Skeletal muscle tissue (tissue), 4 donors: ENCODE measurements around the gene RNF141. TPM values are rescaled to one million over a fixed set of nuclear protein-coding genes. Genes with fewer than 3 reads are reported as not detected.

Experiments used
- H3K27ac ChIP-seq: one replicate; pipeline ENCODE4 v1.7.0; 2013; ENCODE audit warnings: mild to moderate bottlenecking, low read depth, low read length, inconsistent platforms
- H3K27me3 ChIP-seq, 3 donors: one replicate each; pipeline ENCODE4 v1.7.0; 2013; ENCODE audit warnings: low read length in 3 of 3; ENCODE audit not compliant: control insufficient read depth in 3 of 3, insufficient read depth in 3 of 3
- H3K36me3 ChIP-seq, 3 donors: one replicate each; pipeline ENCODE4 v1.7.0; 2013; ENCODE audit warnings: low read length in 3 of 3; ENCODE audit not compliant: control insufficient read depth in 3 of 3, insufficient read depth in 3 of 3
- H3K4me1 ChIP-seq, 3 donors: one replicate each; pipeline ENCODE4 v1.7.0; 2013; ENCODE audit warnings: low read length in 3 of 3, mild to moderate bottlenecking in 3 of 3; ENCODE audit not compliant: control insufficient read depth in 3 of 3, insufficient read depth in 3 of 3
- H3K4me3 ChIP-seq, 3 donors: one replicate each; pipeline ENCODE4 v1.7.0; 2013; ENCODE audit warnings: low read length in 3 of 3
- H3K9ac ChIP-seq, 3 donors: one replicate each; pipeline ENCODE4 v1.7.0; 2013; ENCODE audit warnings: low read length in 3 of 3, mild to moderate bottlenecking in 3 of 3, moderate library complexity in 2 of 3, low read depth in 1 of 3
- H3K9me3 ChIP-seq, 3 donors: one replicate each; pipeline ENCODE4 v1.7.0; 2013; ENCODE audit warnings: low read length in 3 of 3; ENCODE audit not compliant: control insufficient read depth in 3 of 3
- total RNA-seq: library from RNA; depleted of rRNA; stranded (reverse); fragments of >200 nt; gene quantifications from one replicate; pipeline ENCODE4 v1.2.3, GENCODE V29; 2014
- donor health status: Osteomylitis.

The RNF141 gene
- total RNA-seq, 1 donor from 2014 or later, result 20.4 TPM

DNA sequence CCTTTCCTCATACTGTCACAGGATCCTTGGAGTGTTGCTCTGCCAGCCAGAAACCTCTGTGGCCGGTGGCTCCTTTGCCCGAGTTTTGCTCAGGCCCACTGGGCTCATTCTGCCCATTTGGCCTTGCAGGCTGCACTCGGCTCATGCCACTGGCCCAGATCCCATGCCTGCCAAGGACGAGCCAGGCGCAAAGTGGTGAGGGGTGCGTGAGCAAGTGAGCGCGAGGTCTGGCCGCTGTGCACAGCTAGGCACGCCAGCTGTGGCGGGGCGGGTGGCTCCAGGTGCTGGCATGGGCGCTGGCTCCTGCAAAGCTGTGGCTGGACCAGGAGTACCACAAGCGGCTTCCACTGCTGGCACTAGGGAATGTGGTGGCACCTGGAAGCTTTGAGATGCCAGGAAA is 2.8 kb upstream of the RNF141 start:
- H3K4me1 ChIP-seq, result peaks cover 7 to 15% (median 7%) of the 10 kb centered on the region in 3 donors
- no peaks in the 10 kb centered on the region for H3K36me3 ChIP-seq
- H3K9ac ChIP-seq, result no peak overlapping the region
- no peak overlapping the region for H3K27ac ChIP-seq
- no peak overlapping the region for H3K4me3 ChIP-seq
- H3K27me3 ChIP-seq, result no peaks in the 10 kb centered on the region
- H3K9me3 ChIP-seq, result no peaks in the 10 kb centered on the region

DNA sequence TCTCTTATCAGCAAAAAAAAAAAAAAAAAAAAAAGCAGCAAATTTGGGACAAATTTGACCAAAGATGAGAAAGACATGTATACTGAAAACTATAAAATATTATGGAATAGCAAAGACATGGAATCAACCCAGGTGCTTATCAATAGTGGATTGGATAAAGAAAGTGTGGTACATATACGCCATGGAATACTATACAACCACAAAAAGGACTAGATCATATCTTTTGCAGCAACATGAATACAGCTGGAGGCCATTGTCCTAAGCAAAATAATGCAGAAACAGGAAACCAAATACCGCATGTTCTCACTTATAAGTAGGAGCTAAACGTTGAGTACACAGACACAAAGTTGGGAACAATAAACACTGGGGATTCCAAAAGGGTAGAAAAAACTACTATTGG is 1.8 kb upstream of the RNF141 start:
- Histone ChIP-seq H3K4me1 (peaks cover 7 to 15% (median 7%) of the 10 kb centered on the region in 3 donors), H3K36me3 (no peaks in the 10 kb centered on the region), H3K27ac (no peak overlapping the region), H3K4me3 (no peak overlapping the region), H3K27me3 (no peaks in the 10 kb centered on the region), H3K9ac (no peak overlapping the region), H3K9me3 (no peaks in the 10 kb centered on the region)

DNA sequence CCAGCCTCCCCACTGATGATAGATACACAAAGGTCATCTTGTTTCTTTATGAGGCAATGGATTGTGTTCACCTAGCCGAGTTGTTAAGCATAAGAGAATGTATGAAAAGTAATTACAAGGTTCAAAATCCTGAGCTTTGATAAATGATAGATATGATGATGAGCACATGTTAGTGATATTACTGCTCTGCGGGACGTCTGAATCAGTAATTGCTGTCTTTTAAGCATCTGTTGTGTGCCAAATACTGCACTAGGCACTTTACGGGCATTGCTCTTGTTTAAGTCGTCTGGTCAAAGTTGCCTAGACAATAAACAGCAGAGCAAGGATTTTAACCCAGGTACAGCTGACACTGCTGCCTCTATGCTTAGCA is 559 bp upstream of the RNF141 start:
- no peaks in the 10 kb centered on the region for H3K9me3 ChIP-seq
- H3K36me3 ChIP-seq, result no peaks in the 10 kb centered on the region
- peaks cover 7 to 15% (median 7%) of the 10 kb centered on the region in 3 donors for H3K4me1 ChIP-seq
- peak overlapping the region; percentile 82 to 88 (median 87) for H3K4me3 ChIP-seq
- peak overlapping the region in 1 of 3 donors; percentile 42 for H3K9ac ChIP-seq
- peak overlapping the region; percentile 85 for H3K27ac ChIP-seq
- no peaks in the 10 kb centered on the region for H3K27me3 ChIP-seq

DNA sequence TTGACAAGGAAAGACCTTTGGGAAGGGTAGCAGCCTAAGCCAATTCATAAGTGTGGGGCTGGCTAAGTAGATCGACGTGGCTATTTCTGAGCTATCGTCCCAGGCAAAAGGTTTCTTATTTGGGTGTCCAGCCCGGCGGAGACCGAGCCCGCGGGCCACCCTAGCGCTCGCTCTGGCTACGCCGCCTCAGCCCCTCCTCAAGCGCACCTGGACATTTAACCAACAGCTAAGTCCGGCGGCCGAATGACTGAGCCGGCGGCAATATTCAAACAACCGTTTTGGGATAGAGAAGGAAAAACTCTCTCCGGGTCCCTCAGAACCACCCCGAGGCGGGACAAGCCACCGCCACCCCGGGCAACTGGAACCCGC is 457 bp downstream of the RNF141 start:
- Histone ChIP-seq H3K27me3 (no peaks in the 10 kb centered on the region), H3K4me1 (peaks cover 7 to 15% (median 9%) of the 10 kb centered on the region in 3 donors), H3K27ac (peak overlapping the region; percentile 85), H3K9me3 (no peaks in the 10 kb centered on the region), H3K36me3 (no peaks in the 10 kb centered on the region), H3K9ac (peak overlapping the region; percentile 83 to 89 (median 89)), H3K4me3 (peak overlapping the region; percentile 82 to 88 (median 87))

DNA sequence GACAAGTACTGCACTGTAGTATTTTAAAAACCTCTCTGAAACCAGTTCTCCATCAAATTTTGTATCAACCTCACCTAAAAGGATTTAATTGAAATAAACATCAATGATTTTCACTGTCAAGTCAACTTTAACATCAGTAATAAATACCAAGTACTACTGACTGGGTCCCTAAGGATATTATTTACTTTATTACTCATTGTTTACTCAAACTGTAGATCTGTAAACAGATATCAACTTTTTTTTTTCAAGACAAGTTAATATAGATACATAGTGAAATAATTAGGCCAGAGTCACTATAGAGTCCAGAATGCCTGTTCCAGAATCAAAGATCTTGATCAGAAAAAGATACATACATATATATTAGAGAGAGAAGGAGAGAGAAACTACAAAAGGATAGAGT is 1.6 kb downstream of the RNF141 start:
- H3K27me3 ChIP-seq, result no peaks in the 10 kb centered on the region
- peaks cover 7 to 15% (median 9%) of the 10 kb centered on the region in 3 donors for H3K4me1 ChIP-seq
- H3K9me3 ChIP-seq, result no peaks in the 10 kb centered on the region
- no peaks in the 10 kb centered on the region for H3K36me3 ChIP-seq
- H3K9ac ChIP-seq, result no peak overlapping the region
- no peak overlapping the region for H3K27ac ChIP-seq
- H3K4me3 ChIP-seq, result no peak overlapping the region

DNA sequence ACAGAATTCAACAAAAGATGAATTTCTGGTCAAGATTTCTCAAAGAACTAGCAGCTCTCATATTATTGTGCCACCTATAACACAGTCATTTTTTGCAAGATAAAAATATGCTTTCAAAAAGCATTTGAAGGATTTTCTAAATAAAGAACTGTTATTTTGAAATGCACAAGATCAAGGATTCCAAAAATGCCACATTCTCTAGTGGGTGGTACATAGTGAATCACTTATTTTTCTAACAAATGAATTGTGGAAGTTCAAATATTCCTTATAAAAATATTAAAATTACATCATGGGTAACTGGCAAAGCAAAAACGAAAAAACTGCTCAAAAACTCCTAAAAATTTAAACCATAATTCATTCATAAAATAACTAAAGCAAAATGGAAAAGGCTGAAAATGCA is 2.1 kb downstream of the RNF141 start:
- no peak overlapping the region for H3K9ac ChIP-seq
- no peaks in the 10 kb centered on the region for H3K27me3 ChIP-seq
- H3K27ac ChIP-seq, result no peak overlapping the region
- no peak overlapping the region for H3K4me3 ChIP-seq
- H3K4me1 ChIP-seq, result peaks cover 7 to 15% (median 9%) of the 10 kb centered on the region in 3 donors
- H3K36me3 ChIP-seq, result no peaks in the 10 kb centered on the region
- H3K9me3 ChIP-seq, result no peaks in the 10 kb centered on the region

DNA sequence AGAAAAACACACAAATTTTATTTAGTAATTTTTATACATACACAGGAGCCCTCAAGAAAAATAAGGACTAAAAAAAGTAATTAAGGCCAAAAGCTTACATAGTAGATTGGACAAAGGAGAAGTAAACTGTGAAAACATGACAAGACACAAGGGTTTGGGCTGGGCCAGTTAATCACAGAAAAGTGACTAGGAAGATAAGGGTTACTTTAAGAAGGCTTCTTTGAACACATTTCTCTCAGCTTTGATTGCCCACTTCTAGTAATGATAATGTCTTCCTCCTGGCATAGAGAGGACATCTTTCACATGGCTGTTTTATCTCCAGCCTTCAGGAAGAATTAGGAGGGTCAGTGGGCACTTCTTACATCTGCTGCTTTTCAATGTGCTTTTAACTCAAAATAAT is 3.4 kb downstream of the RNF141 start:
- no peak overlapping the region for H3K4me3 ChIP-seq
- no peak overlapping the region for H3K27ac ChIP-seq
- peaks cover 7 to 15% (median 9%) of the 10 kb centered on the region in 3 donors for H3K4me1 ChIP-seq
- H3K9ac ChIP-seq, result no peak overlapping the region
- H3K36me3 ChIP-seq, result peaks cover 0 to 3% (median 2%) of the 10 kb centered on the region in 3 donors
- H3K9me3 ChIP-seq, result no peaks in the 10 kb centered on the region
- H3K27me3 ChIP-seq, result no peaks in the 10 kb centered on the region

DNA sequence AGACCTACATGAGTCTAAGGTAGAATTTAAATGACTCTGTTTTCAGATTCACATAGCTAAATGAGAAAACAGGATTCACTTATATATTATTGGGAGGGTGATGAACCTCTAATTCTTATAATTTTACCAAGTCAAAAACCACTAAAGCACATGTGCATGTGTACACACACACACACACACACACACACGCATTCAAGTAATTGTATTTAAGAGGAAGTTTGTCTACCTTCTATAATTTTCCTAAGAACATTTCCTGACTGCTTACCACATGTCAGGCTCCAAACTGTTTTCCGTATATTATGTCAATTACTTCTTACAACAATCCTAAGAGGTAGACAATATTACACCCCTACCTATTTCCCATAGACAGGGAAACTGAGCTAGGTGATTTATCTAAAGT is 6.7 kb downstream of the RNF141 start:
- Histone ChIP-seq H3K4me3 (no peak overlapping the region), H3K4me1 (peaks cover 0 to 2% (median 0%) of the 10 kb centered on the region in 3 donors), H3K27ac (no peak overlapping the region), H3K9ac (no peak overlapping the region), H3K36me3 (peaks cover 2 to 16% (median 4%) of the 10 kb centered on the region in 3 donors), H3K27me3 (no peaks in the 10 kb centered on the region), H3K9me3 (no peaks in the 10 kb centered on the region)

DNA sequence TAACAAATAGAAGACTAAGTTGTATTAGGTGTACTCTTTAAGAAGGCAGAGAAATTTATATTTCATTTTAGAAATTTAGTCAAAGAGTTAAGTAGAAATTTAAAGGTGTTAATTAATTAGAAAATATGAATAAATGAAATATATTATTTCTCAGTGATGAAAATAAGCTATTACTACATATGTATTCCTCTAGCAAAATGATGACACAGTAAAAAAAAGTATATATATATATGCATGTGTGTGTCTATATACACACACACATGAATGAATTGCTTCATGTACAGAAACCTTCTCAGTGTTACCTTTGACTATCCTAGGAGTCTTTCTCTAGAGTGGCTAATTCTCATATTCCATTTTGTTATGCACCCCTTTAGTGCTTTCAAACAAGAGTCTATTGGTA is 7.7 kb downstream of the RNF141 start:
- Histone ChIP-seq H3K36me3 (peaks cover 6 to 24% (median 14%) of the 10 kb centered on the region in 3 donors), H3K27ac (no peak overlapping the region), H3K9ac (no peak overlapping the region), H3K9me3 (no peaks in the 10 kb centered on the region), H3K4me3 (no peak overlapping the region), H3K4me1 (peaks cover 0 to 2% (median 0%) of the 10 kb centered on the region in 3 donors), H3K27me3 (no peaks in the 10 kb centered on the region)

DNA sequence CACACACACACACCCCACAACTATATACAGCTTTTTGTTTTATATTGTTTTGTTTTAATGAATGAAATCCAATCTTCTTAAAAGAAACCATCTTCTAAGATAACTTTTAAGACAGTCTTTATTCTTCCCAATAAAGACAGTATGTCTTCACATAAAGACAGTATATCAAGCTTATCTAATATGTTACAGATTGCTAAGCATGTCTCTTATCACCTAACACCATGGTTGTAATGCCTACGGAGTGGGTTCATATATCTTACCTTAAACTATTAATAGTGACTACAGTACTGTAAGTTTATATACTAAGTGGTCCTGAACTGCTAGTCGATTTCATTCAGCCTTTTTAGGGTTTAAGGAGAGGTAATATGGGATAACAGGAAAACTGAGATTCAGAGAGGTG is 8.5 kb downstream of the RNF141 start:
- Histone ChIP-seq H3K9me3 (no peaks in the 10 kb centered on the region), H3K9ac (no peak overlapping the region), H3K27me3 (no peaks in the 10 kb centered on the region), H3K27ac (no peak overlapping the region), H3K4me3 (no peak overlapping the region), H3K4me1 (peaks cover 0 to 4% (median 3%) of the 10 kb centered on the region in 3 donors), H3K36me3 (peaks cover 6 to 25% (median 14%) of the 10 kb centered on the region in 3 donors)
